CD4-positive, alpha-beta T cell treated with Interferon alpha-2 for 1 hour (primary cell): Measurements from ENCODE around the gene CHD3.
A peak's percentile ranks its signal among the peaks of the same experiment; 100 is the strongest.

Experiments used
- DNase-seq, 2 donors: peaks; one replicate each; pipeline ENCODE4 v3.0.0-alpha.2; 2020 to 2022

The CHD3 gene

GRCh38 chr17:7903154-7904103 lies 14.8 kb downstream of the CHD3 start:
- DNase-seq, result no peak

- DNase-seq, result no peak
These were observed 20.5 kb downstream of the CHD3 start for GRCh38 chr17:7909089-7909488.

GRCh38 chr17:7910281-7910680 lies 21.7 kb downstream of the CHD3 start:
- no peak for DNase-seq

- DNase-seq, result no peak
These were observed 22.1 kb downstream of the CHD3 start for GRCh38 chr17:7910711-7911110.

- DNase-seq, result no peak
These were observed 22.5 kb downstream of the CHD3 start for GRCh38 chr17:7911116-7911515.

GRCh38 chr17:7912927-7913524 lies 24.4 kb downstream of the CHD3 start:
- peak; percentile 72 to 85 for DNase-seq

GRCh38 chr17:7915179-7915610 lies 26.6 kb downstream of the CHD3 start:
- DNase-seq, result no peak

- peak; percentile 86 to 88 for DNase-seq
These were observed 27.2 kb downstream of the CHD3 start, which contains the start of gene RNF227 for GRCh38 chr17:7915611-7916384. RNF227 (minus strand) TSS chr17:7916289; CDS start chr17:7916195, 94 bp downstream.

- no peak for DNase-seq
These were observed 27.7 kb downstream of the CHD3 start for GRCh38 chr17:7916385-7916682.

GRCh38 chr17:7916808-7917207 lies 28.2 kb downstream of the CHD3 start:
- DNase-seq, result no peak

GRCh38 chr17:7922269-7922844 lies 33.8 kb downstream of the CHD3 start:
- no peak for DNase-seq

GRCh38 chr17:7922845-7923628 lies 34.4 kb downstream of the CHD3 start:
- DNase-seq, result peak; percentile 83 to 89

GRCh38 chr17:7927596-7927995 lies 39.0 kb downstream of the CHD3 start:
- no peak for DNase-seq

GRCh38 chr17:7929158-7930023 lies 40.8 kb downstream of the CHD3 start, which contains the start of gene KCNAB3:
KCNAB3 (minus strand) TSS chr17:7929856; CDS start chr17:7929435, 421 bp downstream.
- peak; percentile 53 to 68 for DNase-seq

GRCh38 chr17:7930841-7931631 lies 42.4 kb downstream of the CHD3 start:
- no peak for DNase-seq

- DNase-seq, result peak; percentile 100
These were observed 43.3 kb downstream of the CHD3 start, which contains the start of the genes CNTROB and TRAPPC1 for GRCh38 chr17:7931709-7932482. CNTROB (plus strand) TSS chr17:7932206; CDS start chr17:7933080, 874 bp downstream. TRAPPC1 (minus strand) TSS chr17:7931946; CDS start chr17:7931829, 117 bp downstream.

GRCh38 chr17:7932483-7932891 lies 43.9 kb downstream of the CHD3 start:
- peak; percentile 20 to 41 for DNase-seq

GRCh38 chr17:7932949-7933348 lies 44.4 kb downstream of the CHD3 start:
- peak; percentile 25 to 53 for DNase-seq

GRCh38 chr17:7935859-7936258 lies 47.3 kb downstream of the CHD3 start:
- no peak for DNase-seq
